GM12878 (cell line): ENCODE results near the gene FTH1. TPM values are rescaled to one million over a fixed set of nuclear protein-coding genes. Genes with fewer than 3 reads are reported as not detected.

Source experiments
- BCL3 ChIP-seq: IDR thresholded peaks from 2 replicates; pipeline ENCODE4 v1.6.1; 2011; ENCODE audit warnings: borderline replicate concordance, low read depth, mild to moderate bottlenecking, moderate library complexity, low read length; ENCODE audit not compliant: insufficient read depth, poor library complexity, severe bottlenecking
- BCLAF1 ChIP-seq: fragments of 450-650 bp; IDR thresholded peaks from 2 replicates; pipeline ENCODE4 v1.6.1; 2017; ENCODE audit warnings: antibody characterized with exemption, mild to moderate bottlenecking, moderate library complexity
- FOS ChIP-seq: IDR thresholded peaks from 3 replicates; pipeline ENCODE4 v1.6.1; 2011; ENCODE audit warnings: borderline replicate concordance; ENCODE audit not compliant: insufficient read length; ENCODE audit errors: extremely low read depth
- HCFC1 ChIP-seq: fragments of 150-350 bp; IDR thresholded peaks from 2 replicates; pipeline ENCODE4 v1.6.1; 2014; ENCODE audit warnings: low read length
- MEF2B ChIP-seq: fragments of 450-650 bp; IDR thresholded peaks from 2 replicates; pipeline ENCODE4 v1.6.1; 2018; ENCODE audit warnings: mild to moderate bottlenecking, moderate library complexity; ENCODE audit not compliant: partially characterized antibody, poor library complexity, severe bottlenecking
- PAX8 ChIP-seq: fragments of 450-650 bp; IDR thresholded peaks from 2 replicates; pipeline ENCODE4 v1.6.1; 2017; ENCODE audit warnings: mild to moderate bottlenecking, moderate library complexity
- POLR2A ChIP-seq: IDR thresholded peaks from 2 replicates; pipeline ENCODE4 v1.6.1; 2011; ENCODE audit warnings: low read depth, mild to moderate bottlenecking, low read length
- PRDM15 ChIP-seq: fragments of 450-650 bp; formaldehyde crosslinking; IDR thresholded peaks from 2 replicates; pipeline ENCODE4 v1.4.0; 2020; ENCODE audit warnings: mild to moderate bottlenecking, moderate library complexity
- RB1 ChIP-seq: fragments of 450-650 bp; formaldehyde crosslinking; IDR thresholded peaks from 2 replicates; pipeline ENCODE4 v1.6.1; 2017; ENCODE audit warnings: mild to moderate bottlenecking, borderline replicate concordance
- SREBF1 ChIP-seq: IDR thresholded peaks from 2 replicates; pipeline ENCODE4 v1.6.1; 2012; ENCODE audit warnings: mild to moderate bottlenecking, low read length
- SREBF2 ChIP-seq: IDR thresholded peaks from 2 replicates; pipeline ENCODE4 v1.6.1; 2012; ENCODE audit warnings: mild to moderate bottlenecking, low read length
- USF1 ChIP-seq: IDR thresholded peaks from 2 replicates; pipeline ENCODE4 v1.6.1; 2011; ENCODE audit warnings: borderline replicate concordance, low read depth, mild to moderate bottlenecking, moderate library complexity, mixed read lengths, low read length; ENCODE audit not compliant: insufficient read depth; ENCODE audit errors: extremely low read length
- ZBTB11 ChIP-seq: fragments of 450-650 bp; formaldehyde crosslinking; IDR thresholded peaks from 2 replicates; pipeline ENCODE4 v1.5.0; 2022; ENCODE audit warnings: mild to moderate bottlenecking, missing genetic modification characterization
- ZNF24 ChIP-seq: fragments of 450-650 bp; IDR thresholded peaks from 2 replicates; pipeline ENCODE4 v1.6.1; 2017; ENCODE audit warnings: antibody characterized with exemption, mild to moderate bottlenecking
- polyA plus RNA-seq, 11 experiments: library from polyadenylated mRNA; depleted of rRNA in 4 of 11; unstranded in 6 of 11; stranded (reverse) in 5 of 11; fragments of >200 nt; fragmentation: Nextera tagmentation in 4 of 11; fragmentation: Illumina TruSeq in 1 of 11; extraction: Ambion mirVana in 4 of 11; extraction: Trizol in 1 of 11; gene quantifications; 1 replicate in 1 of 11; 2 replicates in 10 of 11; pipeline versions ENCODE4 v1.2.1 to v1.2.3, GENCODE V29; 2011 to 2016; ENCODE audit warnings: inconsistent platforms in 2 of 11, missing spikeins in 2 of 11, low read depth in 1 of 11
- total RNA-seq, 4 experiments: library from RNA; depleted of rRNA in 3 of 4; stranded (reverse); fragments of >200 nt in 3 of 4; fragmentation: Illumina TruSeq in 1 of 4; extraction: Trizol in 1 of 4; gene quantifications; 2 replicates each; pipeline versions ENCODE4 v1.2.1 to v1.2.3, GENCODE V29; 2013 to 2021

Gene FTH1
- total and polyA plus RNA-seq, 10 of the 15 experiments (the other 5 are each of a cell fraction or from before 2014, with no cell fraction given), result 289 to 4,154 (median 960) TPM

- no peak for TF ChIP-seq PRDM15 (CRISPR knock-in tag)
- TF ChIP-seq USF1, result no peak
- no peak for TF ChIP-seq HCFC1
- no peak for TF ChIP-seq POLR2A
- TF ChIP-seq MEF2B, result peak; percentile 32
- TF ChIP-seq RB1, result peak; percentile 62; the same call in 1 of the 2 replicates
- no peak for TF ChIP-seq FOS
- no peak for TF ChIP-seq ZNF24
- TF ChIP-seq SREBF2, result no peak
- TF ChIP-seq SREBF1, result no peak
- TF ChIP-seq ZBTB11 (CRISPR knock-in tag), result no peak
- TF ChIP-seq BCLAF1, result no peak
- no peak for TF ChIP-seq PAX8
- no peak for TF ChIP-seq BCL3
Observed at GRCh38 chr11:61947486-61948210, 19.8 kb downstream of the FTH1 start (continued).
